ENCODE results near the gene OSBPL10. TPM values are rescaled to one million over a fixed set of nuclear protein-coding genes. Genes with fewer than 3 reads are reported as not detected.

OSBPL10 gene
- total RNA-seq, 1 donor from 2014 or later: 20.5 TPM

DNA sequence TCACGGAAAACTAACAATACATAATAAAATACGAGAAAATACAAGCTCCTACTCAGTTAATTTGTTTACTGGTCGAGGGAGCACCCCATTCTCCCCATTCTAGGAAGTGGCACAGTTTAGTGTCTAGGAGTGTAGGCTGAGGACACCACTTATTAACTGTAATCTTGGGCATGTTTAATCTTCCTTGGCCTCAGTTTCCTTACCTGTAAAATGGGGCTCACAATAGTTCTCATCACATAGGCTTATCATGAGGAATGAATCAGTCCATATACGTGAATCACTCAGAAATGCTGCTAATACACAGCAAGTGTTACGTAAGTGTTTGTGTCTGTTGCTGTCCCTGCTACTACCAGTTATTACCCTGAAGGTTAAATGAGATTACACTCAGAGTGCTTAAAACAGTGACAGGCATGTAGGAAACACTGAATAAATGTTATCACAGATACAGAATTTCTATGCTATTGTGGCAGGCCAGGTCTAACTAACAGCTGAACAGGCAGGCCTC is 210.2 kb downstream of the OSBPL10 start:
- Histone ChIP-seq H3K27me3 (ENCODE audit: control insufficient read depth, insufficient read depth, low read length) (no peaks in the 10 kb centered on the region), H3K4me3 (ENCODE audit: low read depth, low read length) (no peak overlapping the region), H3K36me3 (ENCODE audit: control insufficient read depth, insufficient read depth, low read length) (no peaks in the 10 kb centered on the region)
- DNase-seq (ENCODE audit: low read depth) (peak; percentile 64), FAIRE-seq (no peak)
- TF ChIP-seq, protein P1, sequence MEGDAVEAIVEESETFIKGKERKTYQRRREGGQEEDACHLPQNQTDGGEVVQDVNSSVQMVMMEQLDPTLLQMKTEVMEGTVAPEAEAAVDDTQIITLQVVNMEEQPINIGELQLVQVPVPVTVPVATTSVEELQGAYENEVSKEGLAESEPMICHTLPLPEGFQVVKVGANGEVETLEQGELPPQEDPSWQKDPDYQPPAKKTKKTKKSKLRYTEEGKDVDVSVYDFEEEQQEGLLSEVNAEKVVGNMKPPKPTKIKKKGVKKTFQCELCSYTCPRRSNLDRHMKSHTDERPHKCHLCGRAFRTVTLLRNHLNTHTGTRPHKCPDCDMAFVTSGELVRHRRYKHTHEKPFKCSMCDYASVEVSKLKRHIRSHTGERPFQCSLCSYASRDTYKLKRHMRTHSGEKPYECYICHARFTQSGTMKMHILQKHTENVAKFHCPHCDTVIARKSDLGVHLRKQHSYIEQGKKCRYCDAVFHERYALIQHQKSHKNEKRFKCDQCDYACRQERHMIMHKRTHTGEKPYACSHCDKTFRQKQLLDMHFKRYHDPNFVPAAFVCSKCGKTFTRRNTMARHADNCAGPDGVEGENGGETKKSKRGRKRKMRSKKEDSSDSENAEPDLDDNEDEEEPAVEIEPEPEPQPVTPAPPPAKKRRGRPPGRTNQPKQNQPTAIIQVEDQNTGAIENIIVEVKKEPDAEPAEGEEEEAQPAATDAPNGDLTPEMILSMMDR (IDR thresholded peaks at IDR 0.05; ENCODE audit: insufficient read depth, low read length, severe bottlenecking): no peak

- Histone ChIP-seq H3K27me3 (ENCODE audit: control insufficient read depth, insufficient read depth, low read length) (no peaks in the 10 kb centered on the region), H3K4me3 (ENCODE audit: low read depth, low read length) (no peak overlapping the region), H3K36me3 (ENCODE audit: control insufficient read depth, insufficient read depth, low read length) (no peaks in the 10 kb centered on the region)
- FAIRE-seq (no peak), DNase-seq (ENCODE audit: low read depth) (peak; percentile 42)
- TF ChIP-seq, protein P1 (IDR thresholded peaks at IDR 0.05; ENCODE audit: insufficient read depth, low read length, severe bottlenecking): peak; percentile 53
Observed at GRCh38 chr3:31768479-31769125, 212.5 kb downstream of the OSBPL10 start.

DNA sequence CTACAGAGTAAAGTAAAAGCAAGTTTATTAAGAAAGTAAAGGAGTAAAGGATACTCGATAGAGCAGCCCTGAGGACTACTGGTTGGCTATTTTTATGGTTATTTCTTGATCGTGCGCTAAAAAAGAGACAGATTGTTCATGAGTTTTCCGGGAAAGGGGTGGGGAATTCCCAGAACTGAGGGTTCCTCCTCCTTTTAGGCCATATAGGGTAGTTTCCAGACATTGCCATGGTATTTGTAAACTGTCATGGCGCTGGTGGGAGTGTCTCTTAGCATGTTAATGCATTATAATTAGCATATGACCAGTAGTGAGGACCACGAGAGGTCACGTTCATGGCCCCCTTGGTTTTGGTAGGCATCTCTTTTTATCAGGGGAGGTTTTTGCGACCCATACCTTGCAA is 213.1 kb downstream of the OSBPL10 start:
- DNase-seq (ENCODE audit: low read depth): no peak
- H3K36me3 ChIP-seq (ENCODE audit: control insufficient read depth, insufficient read depth, low read length): no peaks in the 10 kb centered on the region
- no peaks in the 10 kb centered on the region for H3K27me3 ChIP-seq (ENCODE audit: control insufficient read depth, insufficient read depth, low read length)
- no peak overlapping the region for H3K4me3 ChIP-seq (ENCODE audit: low read depth, low read length)
- TF ChIP-seq, protein P1 (IDR thresholded peaks at IDR 0.05; ENCODE audit: insufficient read depth, low read length, severe bottlenecking): no peak
- no peak for FAIRE-seq

- Histone ChIP-seq H3K36me3 (ENCODE audit: control insufficient read depth, insufficient read depth, low read length) (no peaks in the 10 kb centered on the region), H3K4me3 (ENCODE audit: low read depth, low read length) (no peak overlapping the region), H3K27me3 (ENCODE audit: control insufficient read depth, insufficient read depth, low read length) (no peaks in the 10 kb centered on the region)
- DNase-seq (ENCODE audit: low read depth) (no peak), FAIRE-seq (no peak)
- TF ChIP-seq, protein P1 (IDR thresholded peaks at IDR 0.05; ENCODE audit: insufficient read depth, low read length, severe bottlenecking): no peak
Observed at GRCh38 chr3:31766669-31767068, 214.4 kb downstream of the OSBPL10 start.

- TF ChIP-seq, protein P1 (IDR thresholded peaks at IDR 0.05; ENCODE audit: insufficient read depth, low read length, severe bottlenecking): no peak
- FAIRE-seq (no peak), DNase-seq (ENCODE audit: low read depth) (no peak)
- Histone ChIP-seq H3K36me3 (ENCODE audit: control insufficient read depth, insufficient read depth, low read length) (no peaks in the 10 kb centered on the region), H3K4me3 (ENCODE audit: low read depth, low read length) (no peak overlapping the region), H3K27me3 (ENCODE audit: control insufficient read depth, insufficient read depth, low read length) (no peaks in the 10 kb centered on the region)
Observed at GRCh38 chr3:31765871-31766270, 215.2 kb downstream of the OSBPL10 start.

- DNase-seq (ENCODE audit: low read depth) (no peak), FAIRE-seq (no peak)
- Histone ChIP-seq H3K36me3 (ENCODE audit: control insufficient read depth, insufficient read depth, low read length) (no peaks in the 10 kb centered on the region), H3K4me3 (ENCODE audit: low read depth, low read length) (no peak overlapping the region), H3K27me3 (ENCODE audit: control insufficient read depth, insufficient read depth, low read length) (no peaks in the 10 kb centered on the region)
- TF ChIP-seq, protein P1 (IDR thresholded peaks at IDR 0.05; ENCODE audit: insufficient read depth, low read length, severe bottlenecking): no peak
Observed at GRCh38 chr3:31763731-31764130, 217.3 kb downstream of the OSBPL10 start.
